Activated CD8-positive, alpha-beta memory T cell treated with anti-CD3 and anti-CD28 coated beads for 48 hours (primary cell): Measurements from ENCODE around the gene XIRP2.

Experiments used
- DNase-seq, 3 experiments: peaks; one replicate each; pipeline ENCODE4 v3.0.0-alpha.2; 2020; ENCODE audit warnings: low read depth in 2 of 3, low spot score in 2 of 3

Gene XIRP2

GRCh38 chr2:167289651-167290410 lies 401.6 kb downstream of the XIRP2 start:
- DNase-seq = no peak

GRCh38 chr2:167292430-167293171 lies 404.3 kb downstream of the XIRP2 start, which contains the start of gene B3GALT1:
TSS of gene B3GALT1 (plus strand) at chr2:167293001.
- peak; percentile 16 to 36 (median 27) for DNase-seq

GRCh38 chr2:167293172-167293781 lies 405.0 kb downstream of the XIRP2 start:
- DNase-seq = no peak

- no peak for DNase-seq
These were observed 405.9 kb downstream of the XIRP2 start for GRCh38 chr2:167293943-167294775.

GRCh38 chr2:167294776-167295140 lies 406.5 kb downstream of the XIRP2 start:
- DNase-seq = no peak

- DNase-seq = no peak
These were observed 409.0 kb downstream of the XIRP2 start for GRCh38 chr2:167297292-167297691.

- no peak for DNase-seq
These were observed 409.7 kb downstream of the XIRP2 start for GRCh38 chr2:167298017-167298416.
